ENCODE measurements around the gene GSE1.

GSE1 gene

DNA sequence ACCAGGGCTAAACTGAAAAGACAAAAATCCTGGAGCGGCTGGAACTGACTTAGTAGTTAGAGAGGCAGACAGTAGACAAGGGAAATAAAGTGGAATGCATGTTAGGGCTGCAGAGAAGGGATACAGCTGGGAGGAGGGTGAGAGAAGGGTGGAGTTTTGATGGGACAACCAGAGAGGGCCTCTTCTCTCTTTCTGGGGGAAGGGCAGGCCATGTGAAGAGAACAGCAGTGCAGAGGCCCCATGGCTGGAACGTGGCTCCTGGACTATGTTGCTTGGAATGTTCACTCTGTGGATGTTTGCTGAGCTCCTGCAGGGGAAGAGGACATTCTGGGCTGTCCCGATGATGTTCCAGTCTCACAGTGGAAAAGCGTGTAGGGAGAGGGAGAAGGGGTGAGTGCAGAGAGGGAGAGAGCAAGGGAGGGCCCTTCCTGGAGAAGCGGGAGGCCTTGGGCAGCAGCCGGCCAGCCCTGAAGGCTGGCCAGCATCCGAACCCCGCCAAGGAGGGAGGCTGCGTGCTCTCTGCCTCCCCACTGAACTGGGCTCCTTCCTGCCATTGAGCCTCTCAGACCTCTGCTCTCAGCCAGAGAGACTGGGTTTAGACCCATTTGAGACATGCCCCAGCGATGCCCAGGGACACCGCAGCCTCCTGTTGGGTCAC, 33.1 kb upstream of the GSE1 start:
- TF ChIP-seq POLR2A (IDR thresholded peaks at IDR 0.05; ENCODE audit: low read length) (no peak), GATA1 (IDR thresholded peaks at IDR 0.05; ENCODE audit: low read depth, low read length) (no peak)
- no peak for DNase-seq

- no peak for DNase-seq
- TF ChIP-seq POLR2A (IDR thresholded peaks at IDR 0.05; ENCODE audit: low read length) (no peak), GATA1 (IDR thresholded peaks at IDR 0.05; ENCODE audit: low read depth, low read length) (no peak)
These were observed 32.4 kb upstream of the GSE1 start for GRCh38 chr16:85580684-85581083.

DNA sequence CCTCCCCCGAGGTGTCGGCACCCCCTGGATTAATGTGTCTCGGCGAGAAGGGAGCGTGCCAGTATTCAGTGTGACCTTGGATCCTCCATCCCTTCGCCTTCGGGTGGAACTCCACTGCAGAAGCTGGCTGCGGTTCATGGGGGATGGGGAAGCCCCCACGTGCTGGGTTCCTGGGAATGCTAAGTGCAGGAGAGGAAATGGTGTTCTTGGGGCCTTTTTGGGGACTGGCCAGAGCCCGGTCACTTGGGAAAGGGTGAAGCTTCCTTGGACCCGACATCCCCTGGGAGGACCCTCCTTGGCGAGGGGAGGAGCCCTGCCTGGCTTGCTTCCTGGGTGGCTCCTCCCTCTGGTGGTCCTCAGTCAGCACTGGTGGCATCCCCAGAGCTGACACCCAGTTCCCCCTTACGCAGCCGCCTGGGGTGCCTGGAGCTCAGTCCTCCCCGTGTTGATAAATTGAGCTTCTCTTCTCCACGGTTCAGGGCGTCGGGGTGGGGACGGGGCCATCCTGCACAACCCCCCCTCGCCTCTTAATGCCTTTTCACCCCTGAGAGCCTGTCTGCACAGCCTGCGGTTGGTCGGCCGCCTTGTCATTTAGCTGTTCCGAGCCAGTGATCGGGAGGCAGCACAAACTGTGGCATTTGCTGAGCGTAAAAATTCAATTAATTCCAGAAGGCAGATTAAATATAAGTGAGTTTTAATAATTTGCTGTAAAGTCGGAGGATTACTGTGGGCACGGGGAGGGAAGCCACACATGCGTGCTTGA, 30.7 kb upstream of the GSE1 start:
- TF ChIP-seq POLR2A (IDR thresholded peaks at IDR 0.05; ENCODE audit: low read length) (no peak), GATA1 (IDR thresholded peaks at IDR 0.05; ENCODE audit: low read depth, low read length) (no peak)
- no peak for DNase-seq

- TF ChIP-seq GATA1 (IDR thresholded peaks at IDR 0.05; ENCODE audit: low read depth, low read length): no peak
- TF ChIP-seq POLR2A (IDR thresholded peaks at IDR 0.05; ENCODE audit: low read length): no peak
- DNase-seq: no peak
These were observed 29.5 kb upstream of the GSE1 start for GRCh38 chr16:85583491-85584181.

- TF ChIP-seq GATA1 (IDR thresholded peaks at IDR 0.05; ENCODE audit: low read depth, low read length) (no peak), POLR2A (IDR thresholded peaks at IDR 0.05; ENCODE audit: low read length) (no peak)
- no peak for DNase-seq
These were observed 28.9 kb upstream of the GSE1 start for GRCh38 chr16:85584267-85584666.

DNA sequence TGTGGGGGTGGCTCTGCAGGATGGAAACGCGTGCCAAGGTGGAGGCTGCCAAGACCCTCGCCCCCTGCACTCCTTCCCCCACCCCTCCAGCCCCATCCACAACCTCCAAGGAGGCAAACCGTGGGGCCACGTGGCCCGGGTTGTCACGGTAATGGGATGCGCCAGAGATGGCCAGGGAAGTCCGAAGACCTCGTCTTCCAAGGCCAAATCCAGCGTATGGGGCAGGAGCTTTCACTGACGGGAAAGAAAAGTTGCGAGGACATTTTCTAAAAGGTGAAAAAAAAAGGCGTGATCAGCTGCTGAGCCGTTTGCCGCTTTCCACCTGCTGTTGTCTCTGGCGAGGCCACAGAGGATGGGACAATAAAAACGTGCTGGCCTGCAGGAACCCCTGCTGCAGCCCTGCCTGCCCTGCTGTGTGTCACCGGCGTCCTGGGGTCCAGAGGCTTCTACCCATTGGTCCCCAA, 28.3 kb upstream of the GSE1 start:
- no peak for TF ChIP-seq GATA1 (IDR thresholded peaks at IDR 0.05; ENCODE audit: low read depth, low read length)
- TF ChIP-seq POLR2A (IDR thresholded peaks at IDR 0.05; ENCODE audit: low read length): no peak
- no peak for DNase-seq

DNA sequence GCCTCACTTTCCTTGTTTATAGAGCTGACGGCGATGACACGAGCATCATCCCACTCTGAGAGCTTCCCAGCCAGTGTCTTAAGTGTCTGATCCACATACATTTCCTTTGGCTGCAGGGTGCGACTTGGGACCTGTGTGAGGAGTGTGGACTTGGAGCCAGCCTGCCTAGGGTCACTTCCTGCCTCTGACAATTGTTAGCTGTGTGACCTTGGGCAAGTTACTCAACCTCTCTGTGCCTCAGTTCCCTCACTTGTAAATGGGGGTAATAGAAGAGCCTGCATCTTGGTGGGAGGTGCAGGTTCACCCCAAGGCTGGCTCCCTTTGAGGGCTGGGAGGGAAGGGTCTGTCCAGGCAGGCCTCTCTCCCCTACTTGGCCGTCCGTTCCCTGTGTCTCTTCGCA, 27.4 kb upstream of the GSE1 start:
- DNase-seq: no peak
- TF ChIP-seq POLR2A (IDR thresholded peaks at IDR 0.05; ENCODE audit: low read length) (no peak), GATA1 (IDR thresholded peaks at IDR 0.05; ENCODE audit: low read depth, low read length) (no peak)

DNA sequence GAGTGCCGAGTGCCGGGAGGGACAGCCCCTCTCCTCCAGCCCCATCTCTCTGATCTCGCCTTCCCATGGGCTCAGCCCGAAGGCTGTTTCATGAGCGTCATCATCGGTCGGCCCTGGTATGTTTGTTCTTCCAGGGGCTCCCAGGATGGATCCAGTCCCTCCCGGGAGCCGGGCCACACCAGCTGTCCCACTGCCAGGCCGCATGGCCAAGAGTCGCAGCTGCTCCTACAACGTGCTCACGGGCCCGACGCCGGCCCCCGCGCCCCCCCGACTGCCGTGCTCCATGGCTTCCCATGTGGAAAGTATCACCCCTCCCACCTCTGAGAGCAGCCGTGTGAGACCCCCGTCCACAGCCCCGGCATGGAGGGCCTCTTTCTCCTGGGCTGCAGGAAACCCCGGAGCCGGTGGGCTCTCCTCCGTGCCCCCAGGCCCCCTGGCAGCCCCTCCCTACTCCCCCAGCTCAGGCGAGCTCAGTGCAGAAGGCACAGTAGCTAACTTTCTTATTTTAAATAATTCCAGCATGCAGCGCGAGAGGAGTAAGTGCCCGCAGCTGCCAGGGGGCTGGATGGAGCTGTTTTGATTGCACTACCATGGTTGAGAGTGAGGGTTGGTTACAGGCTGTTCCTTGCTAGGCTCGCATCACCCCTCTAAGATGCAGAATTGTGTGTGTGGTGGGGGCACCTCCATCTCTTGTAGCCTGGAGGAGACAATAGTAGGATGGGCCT, 26.6 kb upstream of the GSE1 start:
- TF ChIP-seq POLR2A (IDR thresholded peaks at IDR 0.05; ENCODE audit: low read length) (no peak), GATA1 (IDR thresholded peaks at IDR 0.05; ENCODE audit: low read depth, low read length) (no peak)
- DNase-seq: no peak

DNA sequence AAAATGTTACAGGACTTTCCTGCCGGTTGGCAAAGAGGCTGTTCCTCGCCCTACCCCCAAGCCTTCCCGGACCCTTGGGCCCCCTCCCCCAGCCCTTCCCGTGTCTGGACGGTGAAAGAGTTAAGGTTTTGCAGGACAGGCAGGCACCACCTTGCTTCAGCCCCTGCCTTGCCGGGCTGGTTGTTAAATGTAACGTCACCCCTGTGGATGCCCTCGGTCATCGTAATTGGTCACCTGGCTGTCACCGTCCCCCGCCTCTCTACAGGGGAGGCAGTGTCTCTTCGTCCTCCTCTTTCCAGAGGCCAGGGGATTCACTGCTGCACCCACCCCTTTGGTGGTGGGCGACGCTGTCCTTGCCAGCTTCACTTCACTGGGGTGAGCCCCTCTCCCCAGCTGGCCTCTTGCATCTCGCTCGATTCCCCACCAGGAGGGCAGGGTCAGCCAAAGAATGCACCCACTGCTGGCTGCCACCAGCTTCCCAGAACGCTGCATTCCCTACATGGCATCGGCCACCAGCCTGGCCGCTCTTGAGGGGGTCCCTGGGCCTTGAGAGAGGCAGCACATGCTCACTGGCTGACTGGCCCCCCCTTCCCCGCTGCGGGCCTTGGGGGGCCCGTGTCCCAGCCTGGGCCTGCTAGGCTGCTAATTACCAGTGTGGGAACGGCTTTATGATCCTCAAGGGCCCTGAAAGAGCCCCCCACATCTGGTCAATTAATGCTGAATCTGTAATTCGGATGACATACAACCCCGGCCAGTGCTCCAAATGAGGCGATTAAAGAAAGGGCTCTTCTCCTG, 25.2 kb upstream of the GSE1 start:
- TF ChIP-seq POLR2A (IDR thresholded peaks at IDR 0.05; ENCODE audit: low read length) (no peak), GATA1 (IDR thresholded peaks at IDR 0.05; ENCODE audit: low read depth, low read length) (no peak)
- no peak for DNase-seq

- TF ChIP-seq POLR2A (IDR thresholded peaks at IDR 0.05; ENCODE audit: low read length): no peak
- no peak for TF ChIP-seq GATA1 (IDR thresholded peaks at IDR 0.05; ENCODE audit: low read depth, low read length)
These were observed 24.3 kb upstream of the GSE1 start for GRCh38 chr16:85588562-85589503.

DNA sequence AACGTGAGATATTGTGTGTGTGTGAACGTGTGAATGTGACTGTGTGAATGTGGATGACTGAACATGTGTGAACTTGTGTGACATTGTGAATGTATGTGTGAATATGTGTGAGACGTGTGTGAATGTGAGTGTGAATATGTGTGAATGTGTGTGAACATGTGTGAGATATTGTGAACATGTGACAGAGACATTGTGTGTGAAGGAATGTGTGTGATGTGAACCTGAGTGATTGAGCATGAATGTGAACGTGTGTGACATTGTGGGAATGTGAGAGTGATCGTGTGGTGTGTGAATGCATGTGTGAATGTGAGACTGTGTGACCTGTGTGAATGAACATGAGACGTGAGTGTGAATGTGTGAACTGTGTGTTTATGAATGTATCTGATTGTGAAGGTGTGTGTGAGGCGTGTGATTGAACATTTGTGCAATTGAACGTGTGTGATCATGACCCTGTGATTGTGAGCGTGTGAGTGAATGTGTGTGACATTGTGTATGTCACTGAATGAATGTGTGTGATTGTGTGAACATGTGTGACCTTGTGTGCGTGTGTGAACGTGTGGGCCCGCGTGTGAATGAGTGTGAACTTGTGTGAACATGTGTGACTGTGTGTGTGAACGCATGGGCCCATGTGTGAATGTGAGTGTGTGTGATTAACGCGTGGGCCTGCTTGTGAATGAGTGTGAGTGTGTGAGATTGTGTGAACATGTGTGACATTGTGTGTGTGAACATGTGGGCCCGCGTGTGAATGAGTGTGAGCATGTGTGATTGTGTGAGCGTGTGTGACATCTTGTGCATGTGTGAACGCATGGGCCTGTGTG, 23.2 kb upstream of the GSE1 start:
- peak; percentile 35 to 42 for DNase-seq
- TF ChIP-seq GATA1 (IDR thresholded peaks at IDR 0.05; ENCODE audit: low read depth, low read length) (no peak), POLR2A (IDR thresholded peaks at IDR 0.05; ENCODE audit: low read length) (no peak)

More at GRCh38 chr16:85588562-85589503, 24.3 kb upstream of the GSE1 start:
- DNase-seq: peak; percentile 67 to 79
